Neural progenitor cell (in vitro differentiated cells): ENCODE measurements around the gene GNL3.

Experiments used
- CTCF ChIP-seq: fragments of 200-600 bp; sonication (generic); IDR thresholded peaks from 2 replicates; pipeline ENCODE4 v1.5.1; 2017; ENCODE audit warnings: antibody characterized with exemption, mild to moderate bottlenecking
- EZH2 ChIP-seq: fragments of 200-600 bp; sonication (generic); IDR thresholded peaks from 2 replicates; pipeline ENCODE4 v1.6.1; 2017; ENCODE audit warnings: antibody characterized with exemption, mild to moderate bottlenecking, moderate library complexity
- EZH2phosphoT487 ChIP-seq: fragments of 200-600 bp; sonication (generic); IDR thresholded peaks from 2 replicates; pipeline ENCODE4 v1.6.1; 2017; ENCODE audit warnings: antibody characterized with exemption

GRCh38 chr3:52655895-52656294 lies 29.9 kb upstream of the GNL3 start:
- TF ChIP-seq CTCF (no peak), EZH2 (no peak), EZH2phosphoT487 (no peak)
